GM06990 (cell line): Measurements from ENCODE around the gene CRCP.

Source experiments
- DNase-seq: peaks from one replicate; pipeline ENCODE4 v3.0.0-alpha.2; 2011; ENCODE audit not compliant: insufficient read length; ENCODE audit errors: extremely low read depth
- H3K27me3 ChIP-seq: replicated peaks from 2 replicates; pipeline ENCODE4 v1.6.0; 2011; ENCODE audit warnings: low read length; ENCODE audit not compliant: control insufficient read depth, insufficient read depth
- H3K36me3 ChIP-seq: 2 replicates; pipeline ENCODE4 v1.5.1; 2011; ENCODE audit warnings: low read length; ENCODE audit not compliant: control insufficient read depth, insufficient read depth
- H3K4me3 ChIP-seq: replicated peaks from 2 replicates; pipeline ENCODE4 v1.5.1; 2011; ENCODE audit warnings: low read depth, mild to moderate bottlenecking, control low read depth, low read length
- CTCF ChIP-seq: IDR thresholded peaks from 2 replicates; pipeline ENCODE4 v1.5.1; 2011; ENCODE audit warnings: low read length, control low read depth, mild to moderate bottlenecking, inconsistent platforms; ENCODE audit not compliant: insufficient read depth, poor library complexity, severe bottlenecking

The CRCP gene

DNA sequence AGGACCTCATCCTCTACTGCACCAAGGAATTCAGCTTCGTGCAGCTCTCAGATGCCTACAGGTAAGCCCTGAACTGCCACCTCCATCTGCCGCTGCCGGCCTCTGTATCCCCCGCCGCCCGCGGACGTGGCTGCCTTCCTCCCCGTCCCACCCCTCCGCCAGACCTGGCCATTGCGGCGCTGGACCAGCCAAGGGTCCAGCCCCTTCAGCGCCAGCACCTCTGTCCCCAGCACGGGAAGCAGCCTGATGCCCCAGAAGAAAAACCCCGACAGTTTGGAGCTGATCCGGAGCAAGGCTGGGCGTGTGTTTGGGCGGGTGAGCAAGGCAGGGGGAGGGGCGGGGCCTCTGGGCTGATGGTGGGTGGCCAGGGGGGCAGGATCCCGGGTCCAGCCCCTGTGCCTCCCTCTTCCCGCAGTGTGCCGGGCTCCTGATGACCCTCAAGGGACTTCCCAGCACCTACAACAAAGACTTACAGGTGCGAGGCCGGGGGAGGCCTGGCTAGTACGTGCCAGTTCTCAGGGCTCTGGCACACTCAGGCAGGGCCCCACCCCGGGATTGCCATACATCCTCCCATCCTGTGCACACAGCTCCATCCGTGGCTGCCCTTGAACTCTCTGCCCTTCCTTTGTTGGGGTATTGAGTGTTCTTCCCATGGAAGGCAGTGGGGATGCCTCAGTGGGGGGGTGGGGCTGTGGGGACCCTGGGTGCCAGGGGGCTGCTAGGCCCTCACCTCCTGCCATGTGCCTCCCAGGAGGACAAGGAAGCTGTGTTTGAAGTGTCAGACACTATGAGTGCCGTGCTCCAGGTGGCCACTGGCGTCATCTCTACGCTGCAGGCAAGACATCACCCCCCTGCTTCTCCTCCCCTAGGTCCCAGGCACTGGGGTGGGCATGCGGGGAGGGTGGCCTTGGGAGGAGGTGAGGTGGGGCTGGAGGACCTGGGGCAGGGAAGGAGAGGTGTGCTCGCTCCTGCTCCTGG is 25.5 kb upstream of the CRCP start:
- TF ChIP-seq CTCF = no peak
- peaks cover 16% of the 10 kb centered on the region for H3K36me3 ChIP-seq

DNA sequence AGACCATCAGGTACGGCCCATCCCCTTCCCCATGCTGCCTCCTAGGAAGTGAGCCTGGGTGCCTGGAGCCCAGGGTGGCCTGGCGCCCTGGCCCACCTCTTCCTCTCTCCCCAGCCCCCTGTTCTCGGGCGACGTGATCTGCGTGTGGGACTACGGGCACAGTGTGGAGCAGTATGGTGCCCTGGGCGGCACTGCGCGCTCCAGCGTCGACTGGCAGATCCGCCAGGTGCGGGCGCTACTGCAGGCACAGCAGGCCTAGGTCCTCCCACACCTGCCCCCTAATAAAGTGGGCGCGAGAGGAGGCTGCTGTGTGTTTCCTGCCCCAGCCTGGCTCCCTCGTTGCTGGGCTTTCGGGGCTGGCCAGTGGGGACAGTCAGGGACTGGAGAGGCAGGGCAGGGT is 22.0 kb upstream of the CRCP start:
- no peak for TF ChIP-seq CTCF
- Histone ChIP-seq H3K36me3 (peaks cover 4% of the 10 kb centered on the region), H3K4me3 (no peak overlapping the region), H3K27me3 (no peaks in the 10 kb centered on the region)
- no peak for DNase-seq

More for the DNA sequence above, 25.5 kb upstream of the CRCP start:
- DNase-seq = no peak
- Histone ChIP-seq H3K4me3 (no peak overlapping the region), H3K27me3 (no peaks in the 10 kb centered on the region)

DNA sequence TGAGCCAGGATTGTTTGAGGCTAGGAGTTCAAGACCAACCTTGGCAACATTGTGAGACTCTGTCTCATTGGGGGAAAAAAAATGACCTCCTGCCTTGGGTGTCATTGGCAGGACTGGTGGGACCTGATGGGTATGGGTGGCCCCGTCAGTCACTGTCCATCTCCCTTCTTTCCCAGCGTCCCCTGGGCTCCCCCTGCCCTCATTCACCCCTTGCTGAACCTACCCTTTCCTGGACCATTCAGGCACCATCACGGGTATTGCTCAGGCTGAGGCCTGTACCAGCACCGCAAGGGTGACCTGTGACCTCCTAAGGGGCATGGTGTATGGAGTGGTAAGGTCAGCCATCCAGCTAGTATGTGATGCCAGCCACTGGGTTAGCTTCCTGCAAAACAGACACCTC is 19.6 kb upstream of the CRCP start:
- TF ChIP-seq CTCF = no peak
- no peak overlapping the region for H3K4me3 ChIP-seq
- peaks cover 4% of the 10 kb centered on the region for H3K36me3 ChIP-seq
- no peaks in the 10 kb centered on the region for H3K27me3 ChIP-seq
- DNase-seq = no peak

GRCh38 chr7:66099232-66099550 is 15.5 kb upstream of the CRCP start:
- Histone ChIP-seq H3K4me3 (no peak overlapping the region), H3K36me3 (no peaks in the 10 kb centered on the region), H3K27me3 (no peaks in the 10 kb centered on the region)
- TF ChIP-seq CTCF = no peak
- no peak for DNase-seq

- H3K4me3 ChIP-seq = peak overlapping the region; percentile 63
- no peak for DNase-seq
- H3K36me3 ChIP-seq = no peaks in the 10 kb centered on the region
- TF ChIP-seq CTCF = no peak
- no peaks in the 10 kb centered on the region for H3K27me3 ChIP-seq
Observed at GRCh38 chr7:66099551-66100407, 14.9 kb upstream of the CRCP start.
